ENCODE results near the gene CCDC32. TPM values are rescaled to one million over a fixed set of nuclear protein-coding genes. Genes with fewer than 3 reads are reported as not detected.

Gene CCDC32
- total RNA-seq, 6 donors from 2014 or later, result 17.1 to 56.9 (median 24.1) TPM

DNA sequence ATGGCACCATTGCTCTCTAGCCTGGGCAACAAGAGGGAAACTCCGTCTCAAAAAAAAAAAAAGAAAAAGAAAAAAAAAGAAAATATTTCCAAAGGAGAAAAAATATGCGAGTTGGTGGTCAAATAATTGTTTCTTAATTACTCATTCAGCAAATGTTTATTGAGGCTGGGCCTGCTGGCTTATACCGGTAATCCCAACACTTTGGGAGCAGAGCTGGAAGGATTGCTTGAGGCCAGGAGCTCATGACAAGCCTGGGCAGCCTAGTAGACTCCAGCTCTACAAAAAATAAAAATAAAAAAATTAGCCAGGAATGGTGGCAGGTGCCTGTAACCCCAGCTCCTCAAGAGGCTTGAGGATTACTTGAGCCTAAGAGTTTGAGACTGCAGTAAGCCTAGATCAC is 33.3 kb upstream of the CCDC32 start:
- H3K4me3 ChIP-seq, result no peak overlapping the region
- 63 to 78% methylated on average over 3 of the region's 3 CpGs for WGBS, 2 donors
- TF ChIP-seq EP300 (IDR thresholded peaks at IDR 0.05), result no peak
- no peak for TF ChIP-seq POLR2A (IDR thresholded peaks at IDR 0.05)
- TF ChIP-seq, protein P1, sequence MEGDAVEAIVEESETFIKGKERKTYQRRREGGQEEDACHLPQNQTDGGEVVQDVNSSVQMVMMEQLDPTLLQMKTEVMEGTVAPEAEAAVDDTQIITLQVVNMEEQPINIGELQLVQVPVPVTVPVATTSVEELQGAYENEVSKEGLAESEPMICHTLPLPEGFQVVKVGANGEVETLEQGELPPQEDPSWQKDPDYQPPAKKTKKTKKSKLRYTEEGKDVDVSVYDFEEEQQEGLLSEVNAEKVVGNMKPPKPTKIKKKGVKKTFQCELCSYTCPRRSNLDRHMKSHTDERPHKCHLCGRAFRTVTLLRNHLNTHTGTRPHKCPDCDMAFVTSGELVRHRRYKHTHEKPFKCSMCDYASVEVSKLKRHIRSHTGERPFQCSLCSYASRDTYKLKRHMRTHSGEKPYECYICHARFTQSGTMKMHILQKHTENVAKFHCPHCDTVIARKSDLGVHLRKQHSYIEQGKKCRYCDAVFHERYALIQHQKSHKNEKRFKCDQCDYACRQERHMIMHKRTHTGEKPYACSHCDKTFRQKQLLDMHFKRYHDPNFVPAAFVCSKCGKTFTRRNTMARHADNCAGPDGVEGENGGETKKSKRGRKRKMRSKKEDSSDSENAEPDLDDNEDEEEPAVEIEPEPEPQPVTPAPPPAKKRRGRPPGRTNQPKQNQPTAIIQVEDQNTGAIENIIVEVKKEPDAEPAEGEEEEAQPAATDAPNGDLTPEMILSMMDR (IDR thresholded peaks at IDR 0.05), result no peak
- TF ChIP-seq POLR2AphosphoS5 (IDR thresholded peaks at IDR 0.05), result no peak
- no peaks in the 10 kb centered on the region for H3K36me3 ChIP-seq
- no peaks in the 10 kb centered on the region for H3K27me3 ChIP-seq
- no peaks in the 10 kb centered on the region for H3K9me3 ChIP-seq
- no peak overlapping the region for H3K27ac ChIP-seq
- peaks cover 8 to 11% (median 10%) of the 10 kb centered on the region in 4 donors for H3K4me1 ChIP-seq
- no peak for ATAC-seq (ENCODE audit: low FRiP score in 2 of 2)
- no peak for DNase-seq

DNA sequence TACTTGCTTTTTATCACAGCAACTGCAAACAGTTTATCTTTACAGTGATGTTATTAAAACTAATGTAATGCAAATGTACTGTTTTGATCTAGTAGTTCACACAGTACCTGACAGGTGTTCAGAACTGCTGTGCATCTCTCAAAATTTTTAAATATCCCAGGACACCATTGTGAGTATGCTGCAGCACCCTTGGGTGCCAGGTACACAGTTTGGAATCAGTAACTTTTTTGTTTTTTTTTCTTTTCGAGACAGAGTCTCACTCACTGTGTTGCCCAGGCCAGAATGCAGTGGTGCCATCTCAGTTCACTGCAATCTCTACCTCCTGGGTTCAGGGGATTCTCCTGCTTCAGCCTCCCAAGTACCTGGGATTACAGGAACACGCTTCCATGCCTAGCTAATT is 32.2 kb upstream of the CCDC32 start:
- DNase-seq (no peak), ATAC-seq (ENCODE audit: low FRiP score in 2 of 2) (no peak)
- Histone ChIP-seq H3K9me3 (no peaks in the 10 kb centered on the region), H3K4me3 (no peak overlapping the region), H3K4me1 (peaks cover 8 to 11% (median 10%) of the 10 kb centered on the region in 4 donors), H3K27me3 (no peaks in the 10 kb centered on the region), H3K27ac (no peak overlapping the region), H3K36me3 (no peaks in the 10 kb centered on the region)
- 94 to 98% methylated on average over 2 of the region's 2 CpGs for WGBS, 2 donors
- TF ChIP-seq EP300 (IDR thresholded peaks at IDR 0.05), result no peak
- TF ChIP-seq, protein P1 (IDR thresholded peaks at IDR 0.05), result no peak
- no peak for TF ChIP-seq POLR2AphosphoS5 (IDR thresholded peaks at IDR 0.05)
- no peak for TF ChIP-seq POLR2A (IDR thresholded peaks at IDR 0.05)

DNA sequence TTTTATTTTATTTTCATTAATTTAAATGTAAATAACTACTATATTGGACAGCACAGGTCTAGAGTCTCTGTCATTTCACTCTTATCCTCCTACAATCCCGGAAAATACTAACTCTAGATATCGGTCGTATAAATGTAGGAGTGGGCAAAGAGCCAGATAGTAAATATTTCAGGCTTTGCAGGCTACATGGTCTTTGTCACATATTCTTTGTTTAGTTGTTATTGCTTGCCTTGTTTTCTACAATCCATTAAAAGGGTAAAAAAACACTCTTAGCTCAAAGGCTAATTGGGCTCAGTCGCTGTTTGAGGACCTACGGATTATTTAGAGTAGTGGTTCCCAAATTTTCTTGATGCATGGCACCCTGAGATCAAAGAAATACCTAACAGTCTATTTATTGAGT is 30.9 kb upstream of the CCDC32 start:
- Histone ChIP-seq H3K9me3 (no peaks in the 10 kb centered on the region), H3K36me3 (no peaks in the 10 kb centered on the region), H3K4me3 (no peak overlapping the region), H3K27ac (no peak overlapping the region), H3K4me1 (peaks cover 8 to 11% (median 10%) of the 10 kb centered on the region in 4 donors), H3K27me3 (no peaks in the 10 kb centered on the region)
- no peak for TF ChIP-seq POLR2AphosphoS5 (IDR thresholded peaks at IDR 0.05)
- TF ChIP-seq POLR2A (IDR thresholded peaks at IDR 0.05), result no peak
- TF ChIP-seq, protein P1 (IDR thresholded peaks at IDR 0.05), result no peak
- TF ChIP-seq EP300 (IDR thresholded peaks at IDR 0.05), result no peak
- no peak for ATAC-seq (ENCODE audit: low FRiP score in 2 of 2)
- DNase-seq, result no peak
- WGBS, 2 donors, result 74 to 84% methylated on average over 5 of the region's 5 CpGs

DNA sequence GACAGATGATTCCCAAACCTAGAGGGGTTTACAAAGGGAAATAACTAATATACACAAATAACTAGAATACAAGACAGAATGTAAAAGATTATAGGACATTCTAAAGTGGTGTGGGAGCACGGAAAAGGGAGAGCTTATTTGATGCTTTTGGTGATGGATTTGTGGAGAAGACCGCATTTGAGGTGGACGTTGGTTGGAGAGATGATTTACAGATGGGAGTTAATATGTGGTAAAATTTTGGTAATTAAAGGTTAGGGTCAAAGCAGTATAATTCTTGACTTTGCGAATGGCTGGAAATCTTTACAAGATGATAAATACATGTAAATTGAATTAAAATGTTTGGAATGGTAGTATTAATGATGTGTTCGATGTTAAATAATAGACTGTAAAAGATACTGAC is 30.4 kb upstream of the CCDC32 start:
- TF ChIP-seq, protein P1 (IDR thresholded peaks at IDR 0.05), result no peak
- no peak for TF ChIP-seq POLR2AphosphoS5 (IDR thresholded peaks at IDR 0.05)
- TF ChIP-seq POLR2A (IDR thresholded peaks at IDR 0.05), result no peak
- no peak for TF ChIP-seq EP300 (IDR thresholded peaks at IDR 0.05)
- ATAC-seq (ENCODE audit: low FRiP score in 2 of 2) (no peak), DNase-seq (no peak)
- Histone ChIP-seq H3K4me3 (peak overlapping the region in 2 of 4 donors; percentile 64 to 84), H3K4me1 (peaks cover 8 to 11% (median 11%) of the 10 kb centered on the region in 4 donors), H3K9me3 (no peaks in the 10 kb centered on the region), H3K27me3 (no peaks in the 10 kb centered on the region), H3K27ac (no peak overlapping the region), H3K36me3 (no peaks in the 10 kb centered on the region)
- WGBS, 2 donors, result 39 to 43% methylated on average over 5 of the region's 5 CpGs

DNA sequence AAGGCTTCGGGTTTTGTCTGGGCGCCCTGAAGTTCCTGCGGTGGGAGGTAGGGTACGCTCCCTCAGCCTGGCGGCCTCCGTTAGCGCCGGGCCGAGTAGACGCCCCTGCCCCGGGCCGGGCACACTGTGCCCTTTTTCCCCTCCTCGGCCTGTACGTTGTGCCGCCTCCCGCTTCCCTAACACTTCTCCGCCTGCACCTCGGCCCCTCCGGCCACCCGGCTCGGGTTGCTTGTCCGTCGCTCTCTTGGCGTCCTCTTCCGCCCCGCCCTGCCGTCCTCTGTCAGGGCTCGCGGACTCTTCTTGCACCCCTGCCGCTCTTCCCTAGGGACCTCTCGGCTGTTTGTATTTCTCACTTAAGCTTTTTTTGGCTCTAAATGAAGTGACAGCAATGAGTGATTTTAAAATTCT is 29.6 kb upstream of the CCDC32 start:
- Histone ChIP-seq H3K4me3 (peak overlapping the region; percentile 64 to 84 (median 76)), H3K4me1 (peaks cover 8 to 17% (median 11%) of the 10 kb centered on the region in 4 donors), H3K27ac (peak overlapping the region; percentile 88 to 94 (median 92)), H3K9me3 (no peaks in the 10 kb centered on the region), H3K27me3 (no peaks in the 10 kb centered on the region), H3K36me3 (no peaks in the 10 kb centered on the region)
- 0 to 1% methylated on average over 23 to 31 of the region's 31 CpGs for WGBS, 2 donors
- TF ChIP-seq, protein P1 (IDR thresholded peaks at IDR 0.05), result peak in 3 of 6 experiments; percentile 6 to 28 (median 10)
- TF ChIP-seq EP300 (IDR thresholded peaks at IDR 0.05), result no peak
- DNase-seq, result peak; percentile 52 to 89
- ATAC-seq (ENCODE audit: low FRiP score in 2 of 2), result peak; percentile 68 to 79
